Measurements from ENCODE around the gene ST7. TPM values are rescaled to one million over a fixed set of nuclear protein-coding genes. Genes with fewer than 3 reads are reported as not detected.

ST7 gene
- total RNA-seq, 1 donor from 2014 or later, result 48.6 TPM

DNA sequence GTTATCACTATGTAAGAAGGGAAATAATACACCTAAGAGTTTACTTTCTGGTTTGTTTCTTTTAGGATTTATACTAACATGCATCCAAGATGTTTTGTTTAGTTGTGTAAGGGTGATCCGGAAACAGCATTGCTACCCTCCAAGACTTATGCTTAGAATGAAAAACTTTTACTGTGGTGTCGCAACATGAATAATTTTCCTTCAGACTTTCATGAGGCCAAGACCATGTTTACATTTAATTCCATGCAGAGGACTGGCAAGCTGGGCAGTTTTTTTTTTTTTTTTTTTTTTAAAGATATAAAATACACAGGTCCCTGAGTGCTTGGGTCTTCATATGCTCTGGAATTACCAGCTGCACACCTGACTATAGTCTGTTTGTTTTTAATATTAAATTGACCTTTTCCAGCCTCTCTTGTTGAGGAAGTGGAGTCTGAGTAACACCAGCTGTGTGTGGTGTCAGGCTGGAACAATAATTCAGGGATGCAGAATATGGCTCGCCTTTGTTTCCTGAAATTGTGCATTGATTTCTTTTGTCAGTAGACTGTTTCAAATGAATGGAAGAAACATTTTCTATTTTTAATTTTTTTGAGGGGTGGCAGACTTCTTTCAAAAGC lies 81.7 kb downstream of the ST7 start:
- no peaks in the 10 kb centered on the region for H3K9me3 ChIP-seq
- H3K4me1 ChIP-seq, result peaks cover 13% of the 10 kb centered on the region
- no peak for TF ChIP-seq CTCF (IDR thresholded peaks at IDR 0.05)
- DNase-seq (no peak), ATAC-seq (no peak)
- intact Hi-C loops (cut with DNase I), result no loop called here
- H3K27ac ChIP-seq, result no peak overlapping the region
- H3K4me3 ChIP-seq, result no peak overlapping the region
- no peaks in the 10 kb centered on the region for H3K36me3 ChIP-seq
- no peaks in the 10 kb centered on the region for H3K27me3 ChIP-seq

GRCh38 chr7:117035465-117035862 lies 82.2 kb downstream of the ST7 start:
- TF ChIP-seq CTCF (IDR thresholded peaks at IDR 0.05), result no peak
- DNase-seq (no peak), ATAC-seq (no peak)
- Histone ChIP-seq H3K4me1 (peaks cover 13% of the 10 kb centered on the region), H3K27me3 (no peaks in the 10 kb centered on the region), H3K27ac (no peak overlapping the region), H3K36me3 (no peaks in the 10 kb centered on the region), H3K4me3 (no peak overlapping the region), H3K9me3 (no peaks in the 10 kb centered on the region)
- intact Hi-C loops (cut with DNase I), result no loop called here

GRCh38 chr7:117036053-117036669 lies 82.9 kb downstream of the ST7 start:
- Histone ChIP-seq H3K36me3 (no peaks in the 10 kb centered on the region), H3K4me1 (peaks cover 13% of the 10 kb centered on the region), H3K9me3 (no peaks in the 10 kb centered on the region), H3K4me3 (no peak overlapping the region), H3K27ac (no peak overlapping the region), H3K27me3 (no peaks in the 10 kb centered on the region)
- no peak for ATAC-seq
- no peak for DNase-seq
- intact Hi-C loops (cut with DNase I), result no loop called here
- no peak for TF ChIP-seq CTCF (IDR thresholded peaks at IDR 0.05)

DNA sequence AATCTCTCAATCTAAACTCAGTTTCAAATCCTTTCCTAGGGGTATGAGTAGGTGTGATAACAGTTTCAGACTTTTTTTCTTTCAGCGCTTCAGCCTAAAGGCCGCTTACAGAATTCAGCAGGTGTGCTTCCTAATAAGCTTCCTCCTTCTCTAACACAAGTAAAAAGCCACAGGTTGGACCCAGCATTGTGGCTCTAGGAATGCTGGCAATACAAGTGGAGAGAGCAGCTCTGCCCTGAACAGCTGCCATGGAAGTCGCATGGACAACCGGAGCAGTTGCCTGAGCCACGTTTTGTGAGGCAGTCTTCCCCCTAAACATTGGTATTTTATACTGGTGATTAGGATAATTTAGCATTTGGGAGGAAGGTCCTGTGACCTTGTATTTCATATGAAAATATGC lies 83.5 kb downstream of the ST7 start:
- no peak for TF ChIP-seq CTCF (IDR thresholded peaks at IDR 0.05)
- intact Hi-C loops (cut with DNase I), result no loop called here
- no peaks in the 10 kb centered on the region for H3K36me3 ChIP-seq
- H3K4me3 ChIP-seq, result no peak overlapping the region
- ATAC-seq, result no peak
- peaks cover 13% of the 10 kb centered on the region for H3K4me1 ChIP-seq
- DNase-seq, result no peak
- H3K27me3 ChIP-seq, result no peaks in the 10 kb centered on the region
- H3K9me3 ChIP-seq, result no peaks in the 10 kb centered on the region
- H3K27ac ChIP-seq, result no peak overlapping the region

- DNase-seq (no peak), ATAC-seq (no peak)
- TF ChIP-seq CTCF (IDR thresholded peaks at IDR 0.05), result no peak
- Histone ChIP-seq H3K4me3 (no peak overlapping the region), H3K27me3 (no peaks in the 10 kb centered on the region), H3K9me3 (no peaks in the 10 kb centered on the region), H3K4me1 (peaks cover 15% of the 10 kb centered on the region), H3K36me3 (no peaks in the 10 kb centered on the region), H3K27ac (no peak overlapping the region)
- intact Hi-C loops (cut with DNase I), result no loop called here
Observed at GRCh38 chr7:117038408-117038807, 85.1 kb downstream of the ST7 start.
